GM23338 (cell line): ENCODE measurements around the gene YLPM1. TPM values are rescaled to one million over a fixed set of nuclear protein-coding genes. Genes with fewer than 3 reads are reported as not detected.

Source experiments
- JUNB ChIP-seq: IDR thresholded peaks from one replicate; pipeline ENCODE4 v1.6.1; 2016; ENCODE audit warnings: antibody characterized with exemption; ENCODE audit not compliant: unreplicated experiment
- NANOG ChIP-seq: IDR thresholded peaks from 2 replicates; pipeline ENCODE4 v1.6.1; 2016; ENCODE audit warnings: antibody characterized with exemption, borderline replicate concordance
- POLR2AphosphoS5 ChIP-seq: IDR thresholded peaks from 2 replicates; pipeline ENCODE4 v1.6.1; 2016; ENCODE audit warnings: antibody characterized with exemption, low read depth
- REST ChIP-seq: IDR thresholded peaks from one replicate; pipeline ENCODE4 v1.6.1; 2018; ENCODE audit warnings: antibody characterized with exemption; ENCODE audit not compliant: unreplicated experiment
- STAT1 ChIP-seq: IDR thresholded peaks from one replicate; pipeline ENCODE4 v1.6.1; 2016; ENCODE audit warnings: antibody characterized with exemption; ENCODE audit not compliant: unreplicated experiment
- ZNF331 ChIP-seq: fragments of 250-450 bp; sonication (Bioruptor Pico); IDR thresholded peaks from 2 replicates; pipeline ENCODE4 v1.5.0; 2020; ENCODE audit warnings: low read depth, mild to moderate bottlenecking, moderate library complexity
- ZNF462 ChIP-seq: fragments of 250-450 bp; sonication (Bioruptor Pico); IDR thresholded peaks from 2 replicates; pipeline ENCODE4 v1.5.0; 2020; ENCODE audit warnings: mild to moderate bottlenecking, moderate library complexity
- polyA plus RNA-seq: library from polyadenylated mRNA; unstranded; fragments of >200 nt; fragmentation: Nextera tagmentation; extraction: Ambion mirVana; gene quantifications from 2 replicates; pipeline ENCODE4 v1.2.1, GENCODE V29; 2016
- total RNA-seq: library from RNA; depleted of rRNA; stranded (reverse); fragments of >200 nt; shearing (Covaris generic); gene quantifications from 2 replicates; pipeline ENCODE4 v1.2.3, GENCODE V29; 2014

YLPM1 gene
- total and polyA plus RNA-seq, 2 experiments from 2014 or later: 39.2 to 58.4 TPM

- TF ChIP-seq REST (no peak), ZNF462 (no peak), STAT1 (no peak), POLR2AphosphoS5 (no peak), ZNF331 (CRISPR knock-in tag) (no peak), NANOG (no peak), JUNB (no peak)
Measured at GRCh38 chr14:74785056-74785613, 22.0 kb downstream of the YLPM1 start (continued).
